ENCODE measurements around the gene CEP152.
"Not testable (repeated sequence)": the region's sequence is repeated elsewhere in the genome, so short reads cannot be mapped to it uniquely, and the experiment has no call there.

The CEP152 gene

DNA sequence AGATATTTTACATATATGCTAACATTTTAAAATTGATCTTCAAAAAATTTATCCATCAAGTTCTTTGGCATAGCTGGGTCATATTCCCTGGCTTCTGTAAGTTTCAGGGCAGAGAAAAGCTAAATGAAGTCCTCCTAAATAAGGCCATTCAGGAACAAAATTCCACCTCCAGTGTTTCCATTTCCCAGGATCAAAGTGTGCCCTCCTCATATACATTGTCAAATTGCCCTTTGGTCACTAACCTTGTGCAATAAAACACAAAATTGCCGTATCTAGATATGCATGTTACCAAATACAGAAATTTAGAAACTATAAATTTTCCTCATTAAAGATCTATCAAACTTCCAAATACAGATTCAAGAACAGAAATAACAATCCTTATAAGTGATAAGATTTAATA, 10.6 kb downstream of the CEP152 start:
- Mint-ChIP-seq H3K27me3 (no peaks in the 10 kb centered on the region), H3K4me1 (ENCODE audit: low read depth) (peaks cover 5% of the 10 kb centered on the region), H3K4me3 (no peak overlapping the region), H3K36me3 (ENCODE audit: low read depth) (peaks cover 27% of the 10 kb centered on the region), H3K27ac (no peak overlapping the region), H3K9me3 (no peaks in the 10 kb centered on the region)
- intact Hi-C loops (cut with micrococcal nuclease): loop anchor here (5.0 kb wide), 1 partner anchor 443 kb away; no protein-coding TSS in a partner anchor

DNA sequence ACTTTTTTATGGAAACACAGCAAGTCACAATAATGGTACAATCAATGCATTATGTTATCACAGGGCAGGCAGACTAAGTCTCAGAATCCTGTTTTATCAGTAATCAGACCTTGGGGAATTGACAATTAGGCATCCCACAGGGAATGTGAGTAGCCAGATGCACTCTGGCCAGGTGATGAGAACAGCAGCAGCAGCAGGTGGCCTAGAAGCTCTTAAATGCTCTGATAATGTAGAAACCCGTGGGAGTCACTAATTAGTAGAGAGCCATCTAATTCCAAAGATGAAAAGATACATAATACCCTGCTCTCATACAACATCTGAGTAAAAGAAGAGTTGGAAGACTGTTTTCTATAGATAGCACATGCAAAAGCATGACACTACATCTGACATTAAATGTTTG, 12.6 kb downstream of the CEP152 start:
- no peak overlapping the region for H3K4me3 Mint-ChIP-seq
- H3K36me3 Mint-ChIP-seq (ENCODE audit: low read depth): peaks cover 9% of the 10 kb centered on the region
- no peaks in the 10 kb centered on the region for H3K9me3 Mint-ChIP-seq
- intact Hi-C loops (cut with micrococcal nuclease): no loop called here
- no peaks in the 10 kb centered on the region for H3K27me3 Mint-ChIP-seq
- H3K27ac Mint-ChIP-seq: no peak overlapping the region
- H3K4me1 Mint-ChIP-seq (ENCODE audit: low read depth): peaks cover 14% of the 10 kb centered on the region

- H3K4me3 Mint-ChIP-seq: no peak overlapping the region
- no peaks in the 10 kb centered on the region for H3K9me3 Mint-ChIP-seq
- intact Hi-C loops (cut with micrococcal nuclease): no loop called here
- H3K27ac Mint-ChIP-seq: no peak overlapping the region
- H3K4me1 Mint-ChIP-seq (ENCODE audit: low read depth): peaks cover 14% of the 10 kb centered on the region
- H3K36me3 Mint-ChIP-seq (ENCODE audit: low read depth): peaks cover 22% of the 10 kb centered on the region
- H3K27me3 Mint-ChIP-seq: no peaks in the 10 kb centered on the region
Measured at GRCh38 chr15:48796930-48797329, 13.9 kb downstream of the CEP152 start.

- no peaks in the 10 kb centered on the region for H3K27me3 Mint-ChIP-seq
- H3K36me3 Mint-ChIP-seq (ENCODE audit: low read depth): peaks cover 23% of the 10 kb centered on the region
- H3K4me3 Mint-ChIP-seq: no peak overlapping the region
- H3K4me1 Mint-ChIP-seq (ENCODE audit: low read depth): peaks cover 14% of the 10 kb centered on the region
- H3K27ac Mint-ChIP-seq: no peak overlapping the region
- no peaks in the 10 kb centered on the region for H3K9me3 Mint-ChIP-seq
- intact Hi-C loops (cut with micrococcal nuclease): no loop called here
Measured at GRCh38 chr15:48796521-48796920, 14.3 kb downstream of the CEP152 start.

- Mint-ChIP-seq H3K36me3 (ENCODE audit: low read depth) (peaks cover 24% of the 10 kb centered on the region), H3K27me3 (no peaks in the 10 kb centered on the region), H3K27ac (no peak overlapping the region), H3K4me3 (no peak overlapping the region), H3K4me1 (ENCODE audit: low read depth) (peaks cover 14% of the 10 kb centered on the region), H3K9me3 (no peaks in the 10 kb centered on the region)
- intact Hi-C loops (cut with micrococcal nuclease): no loop called here
Measured at GRCh38 chr15:48795901-48796300, 15.0 kb downstream of the CEP152 start.

GRCh38 chr15:48794697-48795134, 16.2 kb downstream of the CEP152 start:
- H3K36me3 Mint-ChIP-seq (ENCODE audit: low read depth): peaks cover 36% of the 10 kb centered on the region
- intact Hi-C loops (cut with micrococcal nuclease): no loop called here
- no peaks in the 10 kb centered on the region for H3K9me3 Mint-ChIP-seq
- no peaks in the 10 kb centered on the region for H3K27me3 Mint-ChIP-seq
- H3K4me3 Mint-ChIP-seq: peak overlapping the region; percentile 40
- peaks cover 13% of the 10 kb centered on the region for H3K4me1 Mint-ChIP-seq (ENCODE audit: low read depth)
- H3K27ac Mint-ChIP-seq: peak overlapping the region; percentile 85

- H3K36me3 Mint-ChIP-seq (ENCODE audit: low read depth): peaks cover 46% of the 10 kb centered on the region
- intact Hi-C loops (cut with micrococcal nuclease): no loop called here
Measured at GRCh38 chr15:48792408-48792807, 18.5 kb downstream of the CEP152 start.

DNA sequence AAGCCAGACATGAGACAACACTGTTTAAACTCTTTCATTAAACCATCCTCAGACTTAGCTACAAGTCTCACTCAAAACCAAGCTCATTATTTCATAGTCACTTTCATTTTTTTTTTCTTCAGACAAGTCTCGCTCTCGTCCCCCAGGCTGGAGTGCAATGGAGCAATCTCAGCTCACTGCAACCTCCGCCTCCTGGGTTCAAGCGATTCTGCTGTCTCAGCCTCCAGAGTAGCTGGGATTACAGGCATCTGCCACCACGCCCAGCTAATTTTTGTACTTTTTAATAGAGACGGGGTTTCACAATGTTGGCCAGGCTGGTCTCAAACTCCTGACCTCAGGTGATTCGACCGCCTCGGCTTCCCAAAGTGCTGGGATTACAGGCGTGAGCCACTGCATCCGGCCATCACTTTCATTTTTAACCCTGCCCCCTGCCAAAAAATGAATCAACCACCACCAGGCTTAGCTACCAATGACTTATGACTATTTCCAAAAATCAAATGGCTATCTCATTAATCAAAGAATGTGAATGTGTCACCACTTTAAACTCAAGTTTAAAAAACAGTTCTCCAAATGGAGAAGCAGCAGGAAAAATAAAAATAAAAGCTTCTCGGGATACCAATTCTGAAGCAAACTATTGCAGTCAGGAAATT, 20.3 kb downstream of the CEP152 start:
- H3K27ac Mint-ChIP-seq; H3K4me3 Mint-ChIP-seq; H3K9me3 Mint-ChIP-seq; intact Hi-C loops (cut with micrococcal nuclease); H3K4me1 Mint-ChIP-seq (ENCODE audit: low read depth); H3K27me3 Mint-ChIP-seq: not testable (repeated sequence)
- peaks cover 50% of the 10 kb centered on the region for H3K36me3 Mint-ChIP-seq (ENCODE audit: low read depth)

More at GRCh38 chr15:48792408-48792807, 18.5 kb downstream of the CEP152 start:
- Mint-ChIP-seq H3K9me3 (no peaks in the 10 kb centered on the region), H3K4me1 (ENCODE audit: low read depth) (peaks cover 8% of the 10 kb centered on the region), H3K4me3 (no peak overlapping the region), H3K27me3 (no peaks in the 10 kb centered on the region), H3K27ac (no peak overlapping the region)

DNA sequence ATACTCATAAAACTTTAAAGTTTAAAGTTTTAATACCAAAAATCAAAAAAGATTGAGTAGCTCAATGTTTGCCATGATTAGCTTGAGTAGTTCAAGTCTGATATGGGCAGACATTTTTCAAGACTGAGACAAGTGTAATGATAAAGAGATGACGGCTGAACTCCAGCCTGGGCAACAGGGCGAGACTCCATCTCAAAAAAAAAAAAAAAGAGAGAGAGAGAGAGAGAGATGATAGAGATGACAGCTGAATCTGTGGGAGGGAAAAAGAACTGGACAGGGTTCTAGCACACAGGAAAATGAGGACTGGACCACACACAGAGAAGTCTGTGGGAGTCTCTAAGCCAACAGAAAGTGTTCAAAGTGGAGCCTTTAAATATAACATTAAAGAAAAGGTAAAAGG, 25.2 kb downstream of the CEP152 start:
- no peaks in the 10 kb centered on the region for H3K27me3 Mint-ChIP-seq
- no peaks in the 10 kb centered on the region for H3K4me1 Mint-ChIP-seq (ENCODE audit: low read depth)
- peaks cover 68% of the 10 kb centered on the region for H3K36me3 Mint-ChIP-seq (ENCODE audit: low read depth)

DNA sequence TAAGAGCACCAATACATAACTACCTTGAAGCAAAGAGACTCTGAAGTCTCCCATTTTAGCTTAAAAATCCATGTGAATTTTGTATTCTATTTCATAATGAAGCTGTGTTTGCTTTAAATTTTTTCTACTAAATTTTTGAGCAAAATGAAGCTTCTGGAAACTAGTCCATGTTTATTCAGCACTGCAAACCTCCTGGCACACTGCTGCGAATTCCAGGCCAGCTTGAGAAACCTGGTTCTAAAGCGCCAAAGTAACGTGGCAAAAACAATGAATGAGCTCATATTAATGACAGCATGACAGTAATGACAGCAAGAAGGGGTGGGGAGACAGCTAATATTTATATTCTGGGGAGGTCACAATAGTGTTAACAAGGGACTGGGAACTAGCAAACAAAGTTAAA, 25.7 kb downstream of the CEP152 start:
- no peaks in the 10 kb centered on the region for H3K4me1 Mint-ChIP-seq (ENCODE audit: low read depth)
- intact Hi-C loops (cut with micrococcal nuclease): no loop called here
- peaks cover 68% of the 10 kb centered on the region for H3K36me3 Mint-ChIP-seq (ENCODE audit: low read depth)
- no peaks in the 10 kb centered on the region for H3K27me3 Mint-ChIP-seq
- no peaks in the 10 kb centered on the region for H3K9me3 Mint-ChIP-seq
- no peak overlapping the region for H3K27ac Mint-ChIP-seq
- no peak overlapping the region for H3K4me3 Mint-ChIP-seq

More for the DNA sequence above, 25.2 kb downstream of the CEP152 start:
- intact Hi-C loops (cut with micrococcal nuclease): no loop called here
- Mint-ChIP-seq H3K27ac (no peak overlapping the region), H3K9me3 (no peaks in the 10 kb centered on the region), H3K4me3 (no peak overlapping the region)

GRCh38 chr15:48784756-48785155, 26.1 kb downstream of the CEP152 start:
- Mint-ChIP-seq H3K4me1 (ENCODE audit: low read depth) (no peaks in the 10 kb centered on the region), H3K4me3 (no peak overlapping the region), H3K36me3 (ENCODE audit: low read depth) (peaks cover 64% of the 10 kb centered on the region), H3K27me3 (no peaks in the 10 kb centered on the region), H3K27ac (no peak overlapping the region), H3K9me3 (no peaks in the 10 kb centered on the region)
- intact Hi-C loops (cut with micrococcal nuclease): no loop called here

DNA sequence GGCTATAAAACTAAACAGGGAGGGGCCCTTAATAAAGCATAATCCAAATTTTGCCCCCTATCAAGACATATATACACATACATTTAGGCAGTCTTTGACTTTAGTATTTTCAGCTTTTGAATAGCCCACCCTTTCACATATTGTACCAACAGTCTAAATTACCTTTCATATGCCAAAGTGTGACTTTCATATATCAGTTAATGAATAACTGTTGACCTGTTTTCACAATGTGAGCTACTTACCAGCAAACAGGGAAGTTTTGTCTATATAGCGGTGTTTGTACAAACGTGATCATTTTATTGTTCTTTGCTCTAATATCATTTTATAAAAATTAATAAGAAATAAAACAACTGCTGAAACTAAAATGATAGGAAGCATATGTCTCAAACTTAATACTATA, 28.0 kb downstream of the CEP152 start:
- Mint-ChIP-seq H3K4me1 (ENCODE audit: low read depth) (no peaks in the 10 kb centered on the region), H3K36me3 (ENCODE audit: low read depth) (peaks cover 57% of the 10 kb centered on the region), H3K4me3 (no peak overlapping the region), H3K27ac (no peak overlapping the region), H3K27me3 (no peaks in the 10 kb centered on the region), H3K9me3 (no peaks in the 10 kb centered on the region)
- intact Hi-C loops (cut with micrococcal nuclease): no loop called here

- Mint-ChIP-seq H3K36me3 (ENCODE audit: low read depth) (peaks cover 55% of the 10 kb centered on the region), H3K27me3 (no peaks in the 10 kb centered on the region), H3K27ac (no peak overlapping the region), H3K9me3 (no peaks in the 10 kb centered on the region), H3K4me3 (no peak overlapping the region), H3K4me1 (ENCODE audit: low read depth) (no peaks in the 10 kb centered on the region)
- intact Hi-C loops (cut with micrococcal nuclease): no loop called here
Measured at GRCh38 chr15:48781481-48782081, 29.3 kb downstream of the CEP152 start.

GRCh38 chr15:48781017-48781416, 29.9 kb downstream of the CEP152 start:
- intact Hi-C loops (cut with micrococcal nuclease): no loop called here
- H3K27me3 Mint-ChIP-seq: no peaks in the 10 kb centered on the region
- no peak overlapping the region for H3K27ac Mint-ChIP-seq
- no peaks in the 10 kb centered on the region for H3K4me1 Mint-ChIP-seq (ENCODE audit: low read depth)
- peaks cover 52% of the 10 kb centered on the region for H3K36me3 Mint-ChIP-seq (ENCODE audit: low read depth)
- no peaks in the 10 kb centered on the region for H3K9me3 Mint-ChIP-seq
- H3K4me3 Mint-ChIP-seq: no peak overlapping the region

- intact Hi-C loops (cut with micrococcal nuclease): no loop called here
- Mint-ChIP-seq H3K36me3 (ENCODE audit: low read depth) (peaks cover 53% of the 10 kb centered on the region), H3K4me1 (ENCODE audit: low read depth) (no peaks in the 10 kb centered on the region), H3K4me3 (no peak overlapping the region), H3K27me3 (no peaks in the 10 kb centered on the region), H3K9me3 (no peaks in the 10 kb centered on the region), H3K27ac (no peak overlapping the region)
Measured at GRCh38 chr15:48778331-48778730, 32.5 kb downstream of the CEP152 start.

Measured in dendritic cell treated with granulocyte-macrophage colony-stimulating factor and Interleukin-4, amounts not matched to agents 40 ng/mL and 50 ng/mL, for 4 days (primary cell).